Stomach (tissue), 9 donors: ENCODE measurements around the gene PLCB1. TPM values are rescaled to one million over a fixed set of nuclear protein-coding genes. Genes with fewer than 3 reads are reported as not detected.
"Not testable (repeated sequence)": the region's sequence is repeated elsewhere in the genome, so short reads cannot be mapped to it uniquely, and the experiment has no call there.

Experiments used
- DNase-seq, 2 donors: peaks; one replicate each; pipeline versions ENCODE4 v3.0.0 to v3.0.0-alpha.2; 2013 to 2019
- H3K27ac ChIP-seq, 5 donors: fragments of 200-600 bp in 4 of 5; sonication (generic) in 4 of 5; one replicate each; pipeline ENCODE4 v1.5.1; 2013 to 2019; ENCODE audit warnings: mild to moderate bottlenecking in 1 of 5, moderate library complexity in 1 of 5
- H3K27me3 ChIP-seq, 3 donors: fragments of 200-600 bp; sonication (generic); one replicate each; pipeline ENCODE4 v1.5.1; 2017 to 2019; ENCODE audit warnings: mixed run types in 1 of 3
- H3K36me3 ChIP-seq, 4 donors: fragments of 200-600 bp; sonication (generic); 1 replicate in 3 of 4; 2 replicates in 1 of 4; pipeline ENCODE4 v1.5.1; 2016 to 2019
- H3K4me1 ChIP-seq, 4 donors: fragments of 200-600 bp; sonication (generic); one replicate each; pipeline ENCODE4 v1.5.1; 2016 to 2019
- H3K4me3 ChIP-seq, 4 donors: fragments of 200-600 bp; sonication (generic) in 3 of 4; one replicate each; pipeline ENCODE4 v1.5.1; 2016 to 2019; ENCODE audit warnings: mild to moderate bottlenecking in 1 of 4
- H3K9me3 ChIP-seq, 4 donors: fragments of 200-600 bp; sonication (generic); one replicate each; pipeline ENCODE4 v1.5.1; 2016 to 2019
- EP300 ChIP-seq: sonication (generic); formaldehyde crosslinking; IDR thresholded peaks from one replicate; pipeline ENCODE4 v1.6.1; 2017; ENCODE audit warnings: antibody characterized with exemption
- POLR2A ChIP-seq, 4 donors: fragments of 450-650 bp; IDR thresholded peaks; one replicate each; pipeline ENCODE4 v1.6.1; 2016; ENCODE audit warnings: antibody characterized with exemption in 4 of 4, control low read depth in 2 of 4, mild to moderate bottlenecking in 1 of 4, moderate library complexity in 1 of 4
- POLR2AphosphoS5 ChIP-seq, 3 donors: sonication (generic); formaldehyde crosslinking; IDR thresholded peaks; one replicate each; pipeline ENCODE4 v1.6.1; 2016; ENCODE audit warnings: antibody characterized with exemption in 3 of 3
- WGBS, 5 donors: extraction: QIAGEN DNeasy Blood & Tissue Kit in 3 of 5; methylation state at CpG; one replicate each; pipeline versions ENCODE4 v1.1.5 to v1.1.7; 2013 to 2018; 5-methylcytosine and 5-hydroxymethylcytosine counted together
- intact Hi-C: fragments of 100-400 bp; cut with DNase I; formaldehyde crosslinking; loops from one replicate; pipeline ENCODE4 v1.15.1; 2023; ENCODE audit warnings: low total_unique reads
- polyA plus RNA-seq, 3 donors: library from polyadenylated mRNA; stranded (reverse); fragments of 200-250 nt; gene quantifications; one replicate each; pipeline ENCODE4 v1.2.3, GENCODE V29; 2013
- total RNA-seq, 5 donors: library from RNA; depleted of rRNA; stranded (reverse); fragments of >200 nt; gene quantifications; one replicate each; pipeline versions ENCODE4 v1.1.0 to v1.2.3, GENCODE V29; 2014 to 2016
- TF ChIP-seq, protein P1 (sequence below), 7 experiments: fragments of 450-650 bp in 4 of 7; fragments of 200-600 bp in 3 of 7; sonication (generic) in 3 of 7; IDR thresholded peaks; one replicate each; pipeline ENCODE4 v1.5.1; 2016 to 2019; ENCODE audit warnings: antibody characterized with exemption in 7 of 7, control low read depth in 2 of 7, mild to moderate bottlenecking in 1 of 7
- donor health status: healthy with polysubstance abuse.
- donor health status: Bipolar disorder and iron deficiency.
- donor health status: healthy.

The PLCB1 gene
- total and polyA plus RNA-seq, 8 donors: 4.1 to 66.5 (median 11.7) TPM

DNA sequence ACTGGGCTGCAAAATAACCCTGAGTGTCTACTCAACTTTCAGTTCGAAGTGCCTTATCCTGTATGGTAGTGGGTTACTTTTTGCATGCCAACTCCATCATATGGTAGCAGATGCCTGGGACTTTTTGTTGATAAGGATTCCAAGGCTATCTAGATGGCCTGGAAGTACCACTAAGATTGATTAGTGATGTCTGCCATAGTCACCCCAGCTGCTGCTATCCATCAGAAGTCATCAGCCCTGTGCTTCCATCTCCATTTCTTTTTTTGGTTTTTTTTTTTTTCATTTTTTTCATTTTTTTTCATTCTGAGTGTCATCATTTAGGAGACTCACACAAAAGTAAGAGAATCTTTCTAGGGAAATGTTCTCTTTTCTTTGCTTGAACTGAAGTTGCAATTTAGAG, 719.4 kb downstream of the PLCB1 start:
- Histone ChIP-seq H3K27me3 (no peaks in the 10 kb centered on the region), H3K4me1 (peaks cover 0 to 29% (median 14%) of the 10 kb centered on the region in 4 donors), H3K4me3 (no peak overlapping the region), H3K36me3 (no peaks in the 10 kb centered on the region), H3K9me3 (no peaks in the 10 kb centered on the region), H3K27ac (no peak overlapping the region)
- intact Hi-C loops: no loop called here
- DNase-seq: no peak
- WGBS, 5 donors: 85 to 96% (median 88%) methylated on average over 1 of the region's 1 CpG
- TF ChIP-seq, protein P1, sequence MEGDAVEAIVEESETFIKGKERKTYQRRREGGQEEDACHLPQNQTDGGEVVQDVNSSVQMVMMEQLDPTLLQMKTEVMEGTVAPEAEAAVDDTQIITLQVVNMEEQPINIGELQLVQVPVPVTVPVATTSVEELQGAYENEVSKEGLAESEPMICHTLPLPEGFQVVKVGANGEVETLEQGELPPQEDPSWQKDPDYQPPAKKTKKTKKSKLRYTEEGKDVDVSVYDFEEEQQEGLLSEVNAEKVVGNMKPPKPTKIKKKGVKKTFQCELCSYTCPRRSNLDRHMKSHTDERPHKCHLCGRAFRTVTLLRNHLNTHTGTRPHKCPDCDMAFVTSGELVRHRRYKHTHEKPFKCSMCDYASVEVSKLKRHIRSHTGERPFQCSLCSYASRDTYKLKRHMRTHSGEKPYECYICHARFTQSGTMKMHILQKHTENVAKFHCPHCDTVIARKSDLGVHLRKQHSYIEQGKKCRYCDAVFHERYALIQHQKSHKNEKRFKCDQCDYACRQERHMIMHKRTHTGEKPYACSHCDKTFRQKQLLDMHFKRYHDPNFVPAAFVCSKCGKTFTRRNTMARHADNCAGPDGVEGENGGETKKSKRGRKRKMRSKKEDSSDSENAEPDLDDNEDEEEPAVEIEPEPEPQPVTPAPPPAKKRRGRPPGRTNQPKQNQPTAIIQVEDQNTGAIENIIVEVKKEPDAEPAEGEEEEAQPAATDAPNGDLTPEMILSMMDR (IDR thresholded peaks at IDR 0.05): no peak
- TF ChIP-seq POLR2AphosphoS5 (IDR thresholded peaks at IDR 0.05): no peak
- TF ChIP-seq EP300: no peak
- no peak for TF ChIP-seq POLR2A (IDR thresholded peaks at IDR 0.05)

- H3K27me3 ChIP-seq, H3K9me3 ChIP-seq, DNase-seq, H3K27ac ChIP-seq, intact Hi-C loops, H3K4me3 ChIP-seq, H3K36me3 ChIP-seq: not testable (repeated sequence)
- WGBS, 5 donors: 73 to 83% (median 78%) methylated on average over 2 of the region's 2 CpGs
- peaks cover 0 to 29% (median 14%) of the 10 kb centered on the region in 4 donors for H3K4me1 ChIP-seq
Measured at GRCh38 chr20:8851919-8852318, 719.9 kb downstream of the PLCB1 start.

GRCh38 chr20:8853211-8853610, 721.1 kb downstream of the PLCB1 start:
- H3K27me3 ChIP-seq, intact Hi-C loops, H3K36me3 ChIP-seq, DNase-seq, H3K9me3 ChIP-seq, H3K4me3 ChIP-seq: not testable (repeated sequence)
- H3K4me1 ChIP-seq: peaks cover 0 to 31% (median 17%) of the 10 kb centered on the region in 4 donors
- 22 to 57% (median 44%) methylated on average over 3 of the region's 3 CpGs for WGBS, 5 donors
- H3K27ac ChIP-seq: peak overlapping the region in 1 of 5 donors; percentile 65

GRCh38 chr20:8853805-8854338, 721.8 kb downstream of the PLCB1 start:
- 13 to 17% (median 15%) methylated on average over 6 of the region's 6 CpGs for WGBS, 5 donors
- no peak for TF ChIP-seq EP300
- no peak for TF ChIP-seq POLR2A (IDR thresholded peaks at IDR 0.05)
- TF ChIP-seq, protein P1 (IDR thresholded peaks at IDR 0.05): peak in 5 of 7 experiments; percentile 77 to 89 (median 86)
- TF ChIP-seq POLR2AphosphoS5 (IDR thresholded peaks at IDR 0.05): peak in 1 of 3 donors; percentile 53
- Histone ChIP-seq H3K36me3 (no peaks in the 10 kb centered on the region), H3K27ac (peak overlapping the region in 4 of 5 donors; percentile 32 to 65 (median 57)), H3K9me3 (no peaks in the 10 kb centered on the region), H3K4me1 (peaks cover 0 to 34% (median 18%) of the 10 kb centered on the region in 4 donors), H3K27me3 (no peaks in the 10 kb centered on the region), H3K4me3 (no peak overlapping the region)
- DNase-seq: peak in 1 of 2 donors; percentile 89
- intact Hi-C loops: no loop called here

- H3K9me3 ChIP-seq: no peaks in the 10 kb centered on the region
- TF ChIP-seq POLR2AphosphoS5 (IDR thresholded peaks at IDR 0.05) (no peak), POLR2A (IDR thresholded peaks at IDR 0.05) (no peak), EP300 (no peak)
- TF ChIP-seq, protein P1 (IDR thresholded peaks at IDR 0.05): no peak
- 56 to 73% (median 61%) methylated on average over 12 of the region's 12 CpGs for WGBS, 5 donors
- peak in 1 of 2 donors; percentile 82 for DNase-seq
- no peaks in the 10 kb centered on the region for H3K36me3 ChIP-seq
- peaks cover 0 to 34% (median 18%) of the 10 kb centered on the region in 4 donors for H3K4me1 ChIP-seq
- intact Hi-C loops: no loop called here
- no peak overlapping the region for H3K4me3 ChIP-seq
- no peaks in the 10 kb centered on the region for H3K27me3 ChIP-seq
- peak overlapping the region in 4 of 5 donors; percentile 32 to 65 (median 57) for H3K27ac ChIP-seq
Measured at GRCh38 chr20:8854571-8854970, 722.5 kb downstream of the PLCB1 start.
